ENCODE results near the gene AK8. TPM values are rescaled to one million over a fixed set of nuclear protein-coding genes. Genes with fewer than 3 reads are reported as not detected.

The AK8 gene
- polyA plus RNA-seq, 1 of the 3 experiments (the other 2 are of a cell fraction): 0.77 TPM

DNA sequence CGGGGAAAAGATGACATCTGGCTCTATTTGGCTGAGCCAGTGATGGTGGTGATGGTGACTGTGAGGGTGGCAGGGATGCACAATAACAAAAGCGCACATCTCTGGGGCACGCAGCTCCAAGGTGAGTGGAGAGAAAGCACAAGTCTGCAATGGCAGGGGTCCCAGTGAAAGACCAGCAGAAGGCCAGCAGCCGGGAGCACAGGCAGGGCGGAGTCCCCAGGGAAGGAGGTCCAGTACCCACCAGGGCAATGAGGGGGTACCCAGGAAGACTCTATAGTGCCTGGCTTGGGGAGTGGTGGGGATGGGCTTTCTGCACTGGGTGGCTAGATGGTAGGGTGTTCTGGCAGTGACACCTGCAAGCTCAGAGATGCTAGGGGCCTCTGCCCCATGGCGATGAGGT is 69.4 kb downstream of the AK8 start:
- Histone ChIP-seq H3K4me2 (no peak overlapping the region), H3K27ac (ENCODE audit: low read depth in 2 of 2, low read length in 1 of 2) (no peak overlapping the region), H3K79me2 (ENCODE audit: insufficient read depth) (no peaks in the 10 kb centered on the region), H2AFZ (ENCODE audit: low read depth) (no peak overlapping the region), H3K9me3 (no peaks in the 10 kb centered on the region), H3K27me3 (ENCODE audit: insufficient read depth) (no peaks in the 10 kb centered on the region; the same call in 1 of the 2 replicates), H3K9ac (no peak overlapping the region), H3K9me2 (no peaks in the 10 kb centered on the region), H4K20me1 (ENCODE audit: insufficient read depth) (no peaks in the 10 kb centered on the region), H3K4me3 (ENCODE audit: low read depth in 2 of 2, low read length in 1 of 2) (no peak overlapping the region), H3F3A (replicated peaks; ENCODE audit: insufficient read depth) (no peaks in the 10 kb centered on the region), H3K36me3 (replicated peaks in 1 of 2; ENCODE audit: control insufficient read depth in 1 of 2, insufficient read depth in 2 of 2, low read length in 1 of 2) (no peaks in the 10 kb centered on the region), H3K4me1 (ENCODE audit: control insufficient read depth in 1 of 2, insufficient read depth in 2 of 2, low read depth in 1 of 2, low read length in 1 of 2) (peaks cover 0 to 9% of the 10 kb centered on the region in 2 experiments; a peak in 1 of 4 replicates)
- 58% methylated on average over 6 of the region's 6 CpGs for WGBS (ENCODE audit: low lambda C conversion rate)
- TF ChIP-seq EZH2phosphoT487 (IDR thresholded peaks at IDR 0.05; ENCODE audit: borderline replicate concordance, low read depth): no peak
- no peak for TF ChIP-seq MXI1 (IDR thresholded peaks at IDR 0.05; ENCODE audit: low read depth, low read length)
- TF ChIP-seq, protein P1, sequence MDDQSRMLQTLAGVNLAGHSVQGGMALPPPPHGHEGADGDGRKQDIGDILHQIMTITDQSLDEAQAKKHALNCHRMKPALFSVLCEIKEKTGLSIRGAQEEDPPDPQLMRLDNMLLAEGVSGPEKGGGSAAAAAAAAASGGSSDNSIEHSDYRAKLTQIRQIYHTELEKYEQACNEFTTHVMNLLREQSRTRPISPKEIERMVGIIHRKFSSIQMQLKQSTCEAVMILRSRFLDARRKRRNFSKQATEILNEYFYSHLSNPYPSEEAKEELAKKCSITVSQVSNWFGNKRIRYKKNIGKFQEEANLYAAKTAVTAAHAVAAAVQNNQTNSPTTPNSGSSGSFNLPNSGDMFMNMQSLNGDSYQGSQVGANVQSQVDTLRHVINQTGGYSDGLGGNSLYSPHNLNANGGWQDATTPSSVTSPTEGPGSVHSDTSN (IDR thresholded peaks at IDR 0.05): no peak
- no peak for TF ChIP-seq NFIC (IDR thresholded peaks at IDR 0.05; ENCODE audit: borderline replicate concordance)
- TF ChIP-seq NRF1 (IDR thresholded peaks at IDR 0.05; ENCODE audit: low read depth, low read length): no peak
- TF ChIP-seq, protein P2, sequence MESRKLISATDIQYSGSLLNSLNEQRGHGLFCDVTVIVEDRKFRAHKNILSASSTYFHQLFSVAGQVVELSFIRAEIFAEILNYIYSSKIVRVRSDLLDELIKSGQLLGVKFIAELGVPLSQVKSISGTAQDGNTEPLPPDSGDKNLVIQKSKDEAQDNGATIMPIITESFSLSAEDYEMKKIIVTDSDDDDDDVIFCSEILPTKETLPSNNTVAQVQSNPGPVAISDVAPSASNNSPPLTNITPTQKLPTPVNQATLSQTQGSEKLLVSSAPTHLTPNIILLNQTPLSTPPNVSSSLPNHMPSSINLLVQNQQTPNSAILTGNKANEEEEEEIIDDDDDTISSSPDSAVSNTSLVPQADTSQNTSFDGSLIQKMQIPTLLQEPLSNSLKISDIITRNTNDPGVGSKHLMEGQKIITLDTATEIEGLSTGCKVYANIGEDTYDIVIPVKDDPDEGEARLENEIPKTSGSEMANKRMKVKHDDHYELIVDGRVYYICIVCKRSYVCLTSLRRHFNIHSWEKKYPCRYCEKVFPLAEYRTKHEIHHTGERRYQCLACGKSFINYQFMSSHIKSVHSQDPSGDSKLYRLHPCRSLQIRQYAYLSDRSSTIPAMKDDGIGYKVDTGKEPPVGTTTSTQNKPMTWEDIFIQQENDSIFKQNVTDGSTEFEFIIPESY (IDR thresholded peaks at IDR 0.05; ENCODE audit: borderline replicate concordance, low read depth): no peak
- no peak for TF ChIP-seq RCOR1 (IDR thresholded peaks at IDR 0.05; ENCODE audit: low read length)
- TF ChIP-seq SMC3 (IDR thresholded peaks at IDR 0.05; ENCODE audit: low read depth, low read length): no peak
- TF ChIP-seq POLR2AphosphoS5 (IDR thresholded peaks at IDR 0.05; ENCODE audit: low read depth, low read length): no peak
- no peak for DNase-seq
- ChIA-PET CTCF (interaction anchor here (2.1 to 2.6 kb wide), 3 partner anchors 9 to 170 kb away, joined by 4 to 14 read pairs (median 11); partner anchors contain the start of gene GFI1B), POLR2A (no interaction called here)

DNA sequence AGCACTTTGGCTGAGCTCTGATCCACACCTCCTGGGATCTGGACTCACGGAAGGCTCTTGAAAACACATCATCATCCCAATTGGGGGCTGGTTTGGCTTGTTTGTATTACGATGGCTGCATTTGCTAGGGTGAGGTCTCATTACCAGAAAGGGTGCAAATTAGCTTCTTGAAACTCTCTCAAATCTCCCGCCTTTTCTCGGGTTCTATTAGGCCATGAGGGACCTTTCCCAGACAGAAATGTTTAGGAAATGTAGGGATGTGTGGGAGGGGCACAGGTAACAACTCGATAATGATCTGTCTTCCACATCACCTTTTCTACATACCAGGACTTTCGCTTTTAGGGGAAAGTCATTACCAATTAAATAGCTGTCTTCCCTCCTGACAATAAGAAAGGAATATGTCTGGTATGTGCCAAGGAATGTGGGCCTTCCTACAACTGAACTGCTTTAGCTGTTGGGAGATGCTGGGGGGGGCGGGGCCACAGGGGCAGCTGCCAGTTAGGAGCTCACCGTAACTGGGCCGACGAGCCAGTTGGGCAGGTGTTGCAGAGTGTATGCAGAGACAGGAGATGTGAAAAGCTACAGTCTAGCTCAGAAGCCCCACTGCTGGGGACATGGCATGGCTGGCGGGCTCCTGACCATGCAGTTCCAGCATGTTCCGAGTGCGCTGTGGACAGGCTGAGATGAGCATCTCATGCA is 71.2 kb downstream of the AK8 start:
- DNase-seq: no peak
- H3K4me2 ChIP-seq: no peak overlapping the region
- H3K4me3 ChIP-seq (ENCODE audit: low read depth in 2 of 2, low read length in 1 of 2): no peak overlapping the region
- H4K20me1 ChIP-seq (ENCODE audit: insufficient read depth): no peaks in the 10 kb centered on the region
- POLR2A ChIA-PET: no interaction called here
- TF ChIP-seq EZH2phosphoT487 (IDR thresholded peaks at IDR 0.05; ENCODE audit: borderline replicate concordance, low read depth): no peak
- TF ChIP-seq, protein P1 (IDR thresholded peaks at IDR 0.05): peak; percentile 26; the same call in 1 of the 2 replicates
- TF ChIP-seq, protein P3, sequence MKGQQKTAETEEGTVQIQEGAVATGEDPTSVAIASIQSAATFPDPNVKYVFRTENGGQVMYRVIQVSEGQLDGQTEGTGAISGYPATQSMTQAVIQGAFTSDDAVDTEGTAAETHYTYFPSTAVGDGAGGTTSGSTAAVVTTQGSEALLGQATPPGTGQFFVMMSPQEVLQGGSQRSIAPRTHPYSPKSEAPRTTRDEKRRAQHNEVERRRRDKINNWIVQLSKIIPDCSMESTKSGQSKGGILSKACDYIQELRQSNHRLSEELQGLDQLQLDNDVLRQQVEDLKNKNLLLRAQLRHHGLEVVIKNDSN (IDR thresholded peaks at IDR 0.05; ENCODE audit: borderline replicate concordance, low read depth): no peak
- H2AFZ ChIP-seq (ENCODE audit: low read depth): no peak overlapping the region
- no peaks in the 10 kb centered on the region for H3K79me2 ChIP-seq (ENCODE audit: insufficient read depth)
- peaks cover 0 to 3% of the 10 kb centered on the region in 2 experiments; a peak in 1 of 4 replicates for H3K4me1 ChIP-seq (ENCODE audit: control insufficient read depth in 1 of 2, insufficient read depth in 2 of 2, low read depth in 1 of 2, low read length in 1 of 2)
- H3K27ac ChIP-seq (ENCODE audit: low read depth in 2 of 2, low read length in 1 of 2): no peak overlapping the region
- WGBS (ENCODE audit: low lambda C conversion rate): 79% methylated on average over 12 of the region's 13 CpGs
- no peaks in the 10 kb centered on the region for H3K9me3 ChIP-seq
- no peaks in the 10 kb centered on the region for H3K9me2 ChIP-seq
- H3K9ac ChIP-seq: no peak overlapping the region
- CTCF ChIA-PET: interaction anchor here (0.9 to 6.0 kb wide), 10 partner anchors 7 to 397 kb away, joined by 3 to 50 read pairs (median 4); partner anchors contain the start of genes CFAP77 and GFI1B
- no peaks in the 10 kb centered on the region for H3F3A ChIP-seq (replicated peaks; ENCODE audit: insufficient read depth)
- H3K27me3 ChIP-seq (ENCODE audit: insufficient read depth): no peaks in the 10 kb centered on the region; the same call in 1 of the 2 replicates
- no peaks in the 10 kb centered on the region for H3K36me3 ChIP-seq (replicated peaks in 1 of 2; ENCODE audit: control insufficient read depth in 1 of 2, insufficient read depth in 2 of 2, low read length in 1 of 2)
